ENCODE data around the gene C4BPA. TPM values are rescaled to one million over a fixed set of nuclear protein-coding genes. Genes with fewer than 3 reads are reported as not detected.

The C4BPA gene
- total RNA-seq, 1 donor from 2014 or later = 0.27 TPM

- ATAC-seq = no peak
Observed at GRCh38 chr1:207076181-207076955, 27.7 kb upstream of the C4BPA start.

GRCh38 chr1:207077012-207077411, 27.0 kb upstream of the C4BPA start:
- intact Hi-C loops (cut with DNase I) = no loop called here
- no peak for DNase-seq (ENCODE audit: low spot score)
- ATAC-seq = no peak

More at GRCh38 chr1:207076181-207076955, 27.7 kb upstream of the C4BPA start:
- DNase-seq (ENCODE audit: low spot score) = no peak
- intact Hi-C loops (cut with DNase I) = no loop called here

GRCh38 chr1:207077470-207078377, 26.3 kb upstream of the C4BPA start:
- intact Hi-C loops (cut with DNase I) = no loop called here
- DNase-seq (ENCODE audit: low spot score) (no peak), ATAC-seq (peak; percentile 89)

GRCh38 chr1:207078578-207079132, 25.4 kb upstream of the C4BPA start:
- no peak for DNase-seq (ENCODE audit: low spot score)
- no peak for ATAC-seq
- intact Hi-C loops (cut with DNase I) = no loop called here

GRCh38 chr1:207079706-207080241, 24.3 kb upstream of the C4BPA start:
- ATAC-seq (no peak), DNase-seq (ENCODE audit: low spot score) (no peak)
- intact Hi-C loops (cut with DNase I) = no loop called here

- no peak for ATAC-seq
- intact Hi-C loops (cut with DNase I) = no loop called here
- no peak for DNase-seq (ENCODE audit: low spot score)
Observed at GRCh38 chr1:207081088-207081487, 22.9 kb upstream of the C4BPA start.

GRCh38 chr1:207081806-207082205, 22.2 kb upstream of the C4BPA start:
- DNase-seq (ENCODE audit: low spot score) (no peak), ATAC-seq (no peak)
- intact Hi-C loops (cut with DNase I) = no loop called here

- ATAC-seq (no peak), DNase-seq (ENCODE audit: low spot score) (no peak)
- intact Hi-C loops (cut with DNase I) = no loop called here
Observed at GRCh38 chr1:207084232-207084631, 19.8 kb upstream of the C4BPA start.

- peak; percentile 64 for DNase-seq (ENCODE audit: low spot score)
- intact Hi-C loops (cut with DNase I) = no loop called here
- peak; percentile 75 for ATAC-seq
Observed at GRCh38 chr1:207084701-207085180, 19.3 kb upstream of the C4BPA start.

- ATAC-seq = no peak
- no peak for DNase-seq (ENCODE audit: low spot score)
- intact Hi-C loops (cut with DNase I) = no loop called here
Observed at GRCh38 chr1:207085887-207086286, 18.1 kb upstream of the C4BPA start.

GRCh38 chr1:207088161-207088560, 15.9 kb upstream of the C4BPA start:
- ATAC-seq (no peak), DNase-seq (ENCODE audit: low spot score) (no peak)
- intact Hi-C loops (cut with DNase I) = no loop called here

- no peak for ATAC-seq
- intact Hi-C loops (cut with DNase I) = no loop called here
Observed at GRCh38 chr1:207088701-207089626, 15.1 kb upstream of the C4BPA start, which contains the start of gene C4BPB. Gene C4BPB (plus strand): TSS chr1:207088860. CDS start chr1:207089532, 672 bp downstream.

GRCh38 chr1:207089627-207090355, 14.2 kb upstream of the C4BPA start:
- intact Hi-C loops (cut with DNase I) = no loop called here
- ATAC-seq = no peak
- DNase-seq (ENCODE audit: low spot score) = no peak

More at GRCh38 chr1:207088701-207089626, 15.1 kb upstream of the C4BPA start, which contains the start of gene C4BPB:
- DNase-seq (ENCODE audit: low spot score) = no peak

GRCh38 chr1:207091200-207091908, 12.7 kb upstream of the C4BPA start:
- no peak for ATAC-seq
- intact Hi-C loops (cut with DNase I) = no loop called here

GRCh38 chr1:207093944-207094343, 10.1 kb upstream of the C4BPA start:
- no peak for DNase-seq (ENCODE audit: low spot score)
- intact Hi-C loops (cut with DNase I) = no loop called here
- ATAC-seq = no peak

More at GRCh38 chr1:207091200-207091908, 12.7 kb upstream of the C4BPA start:
- DNase-seq (ENCODE audit: low spot score) = no peak

GRCh38 chr1:207097871-207098324, 6.1 kb upstream of the C4BPA start:
- intact Hi-C loops (cut with DNase I) = no loop called here
- no peak for DNase-seq (ENCODE audit: low spot score)
- no peak for ATAC-seq

GRCh38 chr1:207101720-207102119, 2.3 kb upstream of the C4BPA start:
- ATAC-seq (no peak), DNase-seq (ENCODE audit: low spot score) (no peak)
- intact Hi-C loops (cut with DNase I) = no loop called here

Data from sciatic nerve (tissue), 2 donors.